Gastroesophageal sphincter (tissue), 2 donors: ENCODE measurements around the gene SLC25A1.

Experiments
- POLR2A ChIP-seq, 2 donors: fragments of 450-650 bp; IDR thresholded peaks; one replicate each; pipeline ENCODE4 v1.6.1; 2017; ENCODE audit warnings: antibody characterized with exemption in 2 of 2, mild to moderate bottlenecking in 2 of 2, moderate library complexity in 1 of 2
- POLR2AphosphoS5 ChIP-seq: sonication (generic); formaldehyde crosslinking; IDR thresholded peaks from one replicate; pipeline ENCODE4 v1.6.1; 2017; ENCODE audit warnings: antibody characterized with exemption

- TF ChIP-seq POLR2A (IDR thresholded peaks at IDR 0.05) (no peak), POLR2AphosphoS5 (no peak)
Measured at GRCh38 chr22:19132693-19133400, 45.7 kb downstream of the SLC25A1 start.
